Activated CD4-positive, alpha-beta T cell treated with anti-CD3 and anti-CD28 coated beads for 48 hours (primary cell): ENCODE results near the gene MAGED2.
"Not testable (repeated sequence)": the region's sequence is repeated elsewhere in the genome, so short reads cannot be mapped to it uniquely, and the experiment has no call there.

Experiments used
- DNase-seq: peaks from one replicate; pipeline ENCODE4 v3.0.0-alpha.2; 2020

Gene MAGED2

GRCh38 chrX:54819201-54819600, 11.7 kb downstream of the MAGED2 start:
- DNase-seq, result no peak

GRCh38 chrX:54820737-54821136, 13.2 kb downstream of the MAGED2 start:
- DNase-seq, result no peak

DNA sequence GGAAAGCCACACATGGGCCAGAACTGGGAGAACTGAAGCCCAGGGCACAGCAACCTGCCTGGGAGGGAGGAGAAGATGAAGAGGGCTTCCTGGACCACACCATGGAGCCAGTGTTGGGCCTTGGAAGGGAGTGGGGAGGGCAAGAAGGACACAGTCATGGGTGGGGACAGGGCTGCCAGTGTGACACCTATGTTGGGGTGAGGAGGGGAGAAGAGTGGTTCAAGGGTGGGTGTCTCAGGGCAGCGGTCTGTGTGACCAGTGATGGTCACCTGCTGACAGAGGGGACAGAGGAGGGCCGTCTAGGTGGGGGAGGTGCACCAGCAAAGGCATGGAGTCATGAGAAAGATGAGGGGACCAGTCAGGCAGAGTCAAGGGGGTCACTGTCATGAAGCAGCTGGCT, 13.8 kb downstream of the MAGED2 start:
- DNase-seq, result no peak

DNA sequence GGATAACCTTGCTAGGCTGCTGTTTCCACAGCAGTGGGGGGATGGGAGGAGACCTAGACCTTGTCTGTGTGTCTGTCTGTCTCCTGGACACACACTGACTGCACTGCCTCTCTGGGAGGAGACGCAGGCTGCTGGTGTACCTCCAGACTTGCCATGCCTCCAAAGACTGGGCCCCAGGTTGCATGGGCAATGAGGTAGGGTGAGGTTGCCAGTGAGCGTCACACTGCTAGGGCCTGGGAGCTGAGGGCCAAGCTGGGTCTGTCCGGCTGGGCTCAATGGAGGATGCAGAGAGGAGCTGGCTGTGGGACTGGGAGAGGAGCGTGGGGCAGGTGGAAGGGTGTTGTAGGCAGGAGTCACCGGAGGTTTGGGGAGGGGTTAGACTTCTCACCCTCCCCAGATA, 16.6 kb downstream of the MAGED2 start:
- no peak for DNase-seq

DNA sequence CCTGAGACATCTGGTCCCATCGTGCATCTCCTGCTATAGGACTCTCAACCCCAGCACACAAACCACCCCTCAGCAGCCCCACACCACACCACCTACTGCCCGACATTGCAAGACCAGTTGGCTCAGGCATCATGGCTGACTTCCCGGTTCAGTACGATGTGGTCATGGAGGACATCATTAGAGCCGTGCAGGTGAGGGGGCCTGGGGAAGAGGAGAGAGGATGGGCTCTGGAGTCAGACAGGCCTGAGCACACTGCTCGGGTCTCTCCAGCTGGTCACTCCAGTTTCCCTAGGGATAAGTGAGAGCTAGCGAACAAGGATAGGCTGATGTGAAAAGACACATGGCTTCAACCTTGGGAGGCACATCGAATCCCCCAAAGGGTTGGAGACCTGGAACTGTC, 17.2 kb downstream of the MAGED2 start:
- no peak for DNase-seq

GRCh38 chrX:54825716-54826438, 18.3 kb downstream of the MAGED2 start:
- peak; percentile 23 for DNase-seq

GRCh38 chrX:54826598-54826997, 19.1 kb downstream of the MAGED2 start:
- DNase-seq, result no peak

DNA sequence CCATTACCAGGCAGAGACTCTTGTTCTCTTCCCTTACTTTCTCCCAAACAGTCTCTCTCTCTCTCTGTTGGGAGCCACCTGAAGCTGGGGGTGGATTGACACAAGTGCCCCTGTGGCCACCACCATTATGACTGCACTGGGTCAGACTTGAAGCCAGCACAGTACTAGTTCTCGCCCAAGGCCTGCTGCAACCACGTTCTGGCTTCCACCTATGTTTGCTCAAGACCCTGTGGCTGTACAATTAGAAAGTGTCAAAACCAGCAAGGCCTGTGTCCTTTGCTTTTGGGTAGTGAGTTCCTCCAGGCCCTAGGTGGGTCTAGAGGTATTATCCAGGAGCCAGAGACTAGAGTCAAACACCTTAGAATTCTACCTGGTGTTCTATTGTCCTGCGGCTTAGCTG, 31.0 kb downstream of the MAGED2 start:
- no peak for DNase-seq

GRCh38 chrX:54841184-54841874, 33.8 kb downstream of the MAGED2 start:
- DNase-seq, result not testable (repeated sequence)

DNA sequence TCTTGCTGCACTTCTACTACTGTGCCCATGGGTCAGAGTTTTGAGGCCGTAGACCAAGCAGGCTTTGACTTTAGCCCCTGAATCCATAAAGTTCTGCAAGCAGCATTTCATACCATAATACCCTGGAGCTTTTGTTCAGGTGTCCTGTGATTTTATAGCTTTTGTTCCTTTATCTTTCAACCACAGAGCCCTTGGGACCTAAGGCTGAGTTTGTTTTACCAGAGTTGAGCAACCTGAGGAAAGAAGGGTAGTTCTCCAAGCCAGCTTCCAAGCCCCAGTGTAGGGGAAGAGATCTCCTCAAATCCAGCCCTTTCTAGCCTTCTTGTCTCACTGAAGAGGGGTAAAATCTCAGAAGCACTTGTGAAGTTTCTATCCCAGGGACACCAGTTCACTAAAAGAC, 35.1 kb downstream of the MAGED2 start:
- no peak for DNase-seq

- no peak for DNase-seq
These were observed 35.5 kb downstream of the MAGED2 start for GRCh38 chrX:54843050-54843449.

- DNase-seq, result not testable (repeated sequence)
These were observed 40.2 kb downstream of the MAGED2 start for GRCh38 chrX:54847700-54848099.

GRCh38 chrX:54865208-54865607, 57.7 kb downstream of the MAGED2 start:
- DNase-seq, result no peak
